Ectodermal cell (in vitro differentiated cells): ENCODE results near the gene ADGRG1.

Experiments
- H3K27ac ChIP-seq: 2 replicates; pipeline ENCODE4 v1.7.0; 2013; ENCODE audit warnings: mild to moderate bottlenecking, low read depth, low read length; ENCODE audit not compliant: insufficient read depth, poor library complexity, severe bottlenecking
- H3K27me3 ChIP-seq: 2 replicates; pipeline ENCODE4 v1.7.0; 2013; ENCODE audit warnings: mild to moderate bottlenecking, low read length; ENCODE audit not compliant: insufficient read depth, control insufficient read depth, poor library complexity, severe bottlenecking
- H3K36me3 ChIP-seq: one replicate; pipeline ENCODE4 v1.7.0; 2013; ENCODE audit warnings: low read length; ENCODE audit not compliant: control insufficient read depth, insufficient read depth
- H3K4me1 ChIP-seq: one replicate; pipeline ENCODE4 v1.7.0; 2013; ENCODE audit warnings: low read length; ENCODE audit not compliant: control insufficient read depth, insufficient read depth
- H3K4me3 ChIP-seq: 2 replicates; pipeline ENCODE4 v1.7.0; 2013; ENCODE audit warnings: low read depth, low read length, control low read depth; ENCODE audit not compliant: insufficient read depth
- H3K9me3 ChIP-seq: 2 replicates; pipeline ENCODE4 v1.7.0; 2013; ENCODE audit warnings: mild to moderate bottlenecking, low read length, moderate library complexity; ENCODE audit not compliant: control insufficient read depth
- WGBS, 2 experiments: methylation state at CpG; one replicate each; pipeline ENCODE4 v1.1.7; 2013; ENCODE audit warnings: missing lambda C conversion rate in 2 of 2; 5-methylcytosine and 5-hydroxymethylcytosine counted together

The ADGRG1 gene

DNA sequence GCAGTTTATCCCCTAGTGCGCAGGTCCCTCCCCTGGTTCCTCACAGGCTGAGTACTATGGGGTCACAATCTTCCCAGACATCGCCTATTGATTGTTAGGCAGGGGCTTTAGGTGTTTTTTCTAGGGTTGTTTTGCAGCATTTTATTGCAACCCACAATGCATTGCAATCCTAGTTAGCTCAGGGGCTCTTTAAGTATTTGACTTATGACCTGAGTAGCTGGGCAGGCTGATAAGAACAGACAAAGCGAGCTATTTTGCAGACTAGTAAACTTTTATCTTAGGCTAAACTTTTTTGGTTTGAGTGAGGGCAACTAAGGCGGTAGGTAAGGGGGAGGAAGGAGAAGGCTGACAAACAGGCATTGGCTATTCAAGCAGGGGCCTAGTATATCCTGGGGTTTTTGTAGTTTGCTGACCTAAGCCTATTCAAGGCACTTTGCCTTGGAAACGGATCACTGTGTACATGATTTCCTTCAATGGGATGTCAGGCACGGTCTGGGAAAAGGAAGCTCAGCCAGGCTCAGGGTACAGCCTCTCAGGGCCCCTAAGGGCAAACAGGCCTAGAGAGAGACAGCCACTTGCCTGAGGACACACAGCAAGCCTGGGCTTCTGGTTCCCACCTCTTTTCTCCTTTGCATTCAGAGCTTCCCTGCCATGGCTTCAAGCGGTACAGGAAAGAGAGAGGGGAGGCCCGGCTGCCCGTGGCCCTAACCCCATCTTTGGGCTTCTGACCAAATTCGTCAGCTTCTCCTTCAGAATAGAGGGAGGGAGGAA, 72.5 kb downstream of the ADGRG1 start:
- 81 to 82% methylated on average over 10 of the region's 10 CpGs for WGBS, 2 experiments
- no peaks in the 10 kb centered on the region for H3K27me3 ChIP-seq
- H3K4me3 ChIP-seq, result no peak overlapping the region
- H3K27ac ChIP-seq, result no peak overlapping the region
- H3K9me3 ChIP-seq, result no peaks in the 10 kb centered on the region
- H3K36me3 ChIP-seq, result no peaks in the 10 kb centered on the region
- H3K4me1 ChIP-seq, result peaks cover 12% of the 10 kb centered on the region

DNA sequence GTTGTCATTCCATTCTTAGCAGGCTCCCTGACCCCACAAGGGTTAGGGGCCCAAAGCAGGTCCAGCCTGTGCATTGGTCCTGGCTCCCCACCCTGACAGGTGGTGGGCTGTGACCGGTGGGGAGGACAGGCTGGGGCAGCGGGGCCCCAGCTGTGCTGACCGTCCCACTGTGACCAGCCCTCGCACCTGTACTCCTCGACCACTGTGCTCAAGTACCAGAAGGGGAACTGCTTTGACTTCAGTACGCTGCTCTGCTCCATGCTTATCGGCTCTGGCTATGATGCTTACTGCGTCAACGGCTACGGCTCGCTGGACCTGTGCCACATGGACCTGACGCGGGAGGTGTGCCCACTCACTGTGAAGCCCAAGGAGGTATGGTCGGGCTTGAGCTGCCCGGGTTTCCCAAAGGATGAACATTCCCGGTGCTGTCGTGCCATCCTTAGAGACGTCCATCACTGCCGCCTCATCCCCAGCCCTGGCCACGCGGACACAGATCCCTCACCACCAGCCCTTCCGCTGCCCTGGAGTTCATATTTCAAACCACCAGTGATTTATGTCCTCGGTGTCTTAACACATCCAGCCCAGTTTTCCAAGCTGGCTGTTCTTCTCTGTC, 73.4 kb downstream of the ADGRG1 start:
- no peak overlapping the region for H3K27ac ChIP-seq

DNA sequence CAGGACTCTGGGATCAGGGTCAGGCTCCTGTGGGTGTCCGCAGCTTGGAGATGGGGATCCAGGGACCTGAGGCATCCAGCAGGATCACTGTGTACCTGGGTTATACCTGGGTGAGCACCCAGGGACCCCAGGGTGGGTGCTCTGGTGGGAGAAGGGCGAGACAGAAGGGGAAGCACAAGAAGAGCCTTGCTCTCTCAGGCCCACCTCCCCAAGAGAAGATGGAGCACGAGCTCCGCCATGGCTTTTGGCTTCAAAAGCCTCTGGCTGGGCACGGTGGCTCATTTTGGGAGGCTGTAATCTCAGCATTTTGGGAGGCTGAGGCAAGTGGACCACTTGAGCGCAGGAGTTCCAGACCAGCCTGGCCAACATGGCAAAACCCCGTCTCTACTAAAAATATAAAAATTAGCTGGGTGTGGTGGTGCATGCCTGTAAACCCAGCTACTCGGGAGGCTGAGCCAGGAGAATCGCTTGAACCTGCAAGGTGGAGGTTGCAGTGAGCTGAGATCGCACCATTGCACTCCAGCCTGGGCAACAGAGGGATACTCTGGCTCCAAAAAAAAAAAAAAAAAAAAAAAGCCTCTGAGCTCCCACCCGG, 75.1 kb downstream of the ADGRG1 start:
- no peaks in the 10 kb centered on the region for H3K36me3 ChIP-seq
- H3K4me1 ChIP-seq, result peaks cover 12% of the 10 kb centered on the region
- 90 to 95% methylated on average over 11 of the region's 11 CpGs for WGBS, 2 experiments
- H3K27ac ChIP-seq, result no peak overlapping the region
- H3K27me3 ChIP-seq, result no peaks in the 10 kb centered on the region
- H3K4me3 ChIP-seq, result no peak overlapping the region
- no peaks in the 10 kb centered on the region for H3K9me3 ChIP-seq

More for the DNA sequence above, 73.4 kb downstream of the ADGRG1 start:
- Histone ChIP-seq H3K36me3 (no peaks in the 10 kb centered on the region), H3K27me3 (no peaks in the 10 kb centered on the region), H3K4me1 (peaks cover 12% of the 10 kb centered on the region), H3K9me3 (no peaks in the 10 kb centered on the region), H3K4me3 (no peak overlapping the region)
- 92% methylated on average over 23 of the region's 23 CpGs for WGBS, 2 experiments

DNA sequence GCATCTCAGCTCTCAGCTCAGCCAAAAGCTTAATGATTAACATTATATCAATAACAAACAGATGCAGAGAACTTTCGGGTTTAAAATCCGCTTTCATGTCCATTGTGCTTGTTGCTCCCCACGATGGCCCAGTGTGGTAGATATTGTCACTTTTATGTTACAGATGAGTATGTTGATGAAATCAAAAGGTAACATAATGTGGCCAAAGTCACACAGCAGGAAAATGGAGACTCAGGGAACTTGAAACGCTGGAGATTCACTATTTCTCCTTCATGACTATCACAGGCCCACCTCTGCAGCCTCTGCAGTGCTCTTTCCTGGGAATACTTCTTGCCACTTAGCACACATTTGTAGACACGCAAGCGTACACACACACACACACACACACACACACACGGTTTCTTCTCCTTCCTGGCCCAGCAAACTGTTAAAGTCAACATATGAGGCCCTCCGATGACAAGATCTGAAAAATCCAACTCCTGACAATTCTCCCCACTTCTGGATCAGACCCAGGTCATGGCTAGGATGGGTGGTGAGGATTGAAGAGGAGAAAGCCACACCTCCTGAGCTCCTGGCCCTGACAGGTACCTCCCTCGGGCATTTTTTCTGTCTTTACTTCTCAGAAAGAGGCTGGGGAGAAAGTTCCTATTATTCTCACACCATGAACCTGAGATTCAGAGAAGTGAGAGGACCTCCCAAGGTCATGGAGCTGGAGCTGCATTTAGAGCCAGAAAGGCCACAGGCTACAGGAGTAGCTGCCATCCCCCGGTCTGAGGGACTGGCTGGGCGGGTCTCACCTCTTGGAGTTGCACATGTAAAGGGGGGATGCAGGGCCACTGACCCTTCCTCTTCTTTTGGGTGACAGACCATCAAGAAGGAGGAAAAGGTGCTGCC, 75.8 kb downstream of the ADGRG1 start:
- no peaks in the 10 kb centered on the region for H3K9me3 ChIP-seq
- H3K27me3 ChIP-seq, result no peaks in the 10 kb centered on the region
- H3K4me3 ChIP-seq, result no peak overlapping the region
- H3K27ac ChIP-seq, result no peak overlapping the region
- WGBS, 2 experiments, result 83 to 85% methylated on average over 10 to 11 of the region's 11 CpGs
- H3K36me3 ChIP-seq, result no peaks in the 10 kb centered on the region
- peaks cover 12% of the 10 kb centered on the region for H3K4me1 ChIP-seq

DNA sequence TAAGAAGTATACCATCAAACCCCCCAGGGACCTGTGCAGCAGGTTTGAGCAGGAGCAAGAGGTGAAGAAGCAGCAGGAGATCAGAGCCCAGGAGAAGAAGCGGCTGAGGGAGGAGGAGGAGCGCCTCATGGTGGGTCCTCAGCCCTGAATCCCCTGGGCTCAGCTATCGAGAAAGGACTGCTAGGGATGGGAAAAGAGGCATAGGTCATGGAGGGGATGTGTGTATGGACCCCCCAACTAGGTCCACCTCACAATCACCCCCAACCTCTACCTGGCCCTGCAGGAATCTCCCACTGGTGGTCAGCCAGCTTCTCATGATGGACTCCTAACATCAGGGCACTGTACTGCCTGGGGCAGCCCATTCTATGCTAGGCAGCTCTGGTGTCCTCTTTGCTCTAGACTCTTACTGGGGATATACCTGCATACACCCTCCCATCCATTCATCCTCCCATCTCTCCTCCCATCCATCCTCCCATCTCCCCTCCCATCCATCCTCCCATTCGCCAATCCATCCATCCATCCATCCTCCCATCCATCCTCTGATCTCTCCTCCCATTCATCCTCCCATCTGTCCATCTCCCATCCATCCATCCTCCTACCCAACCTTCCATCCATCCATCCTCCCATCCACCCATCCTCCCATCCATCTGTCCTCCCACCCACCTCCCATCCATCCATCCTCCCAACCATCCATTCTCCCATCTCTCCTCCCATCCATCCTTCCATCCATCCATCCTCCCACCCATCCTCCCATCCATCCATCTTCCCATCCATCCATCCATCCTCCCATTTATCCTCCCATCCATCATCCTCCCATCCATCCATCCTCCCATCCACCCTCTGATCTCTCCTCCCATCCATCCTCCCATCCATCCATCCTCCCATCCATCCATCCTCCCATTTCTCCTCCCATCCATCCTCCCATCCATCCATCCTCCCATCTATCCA, 76.7 kb downstream of the ADGRG1 start:
- Histone ChIP-seq H3K4me3 (no peak overlapping the region), H3K9me3 (no peaks in the 10 kb centered on the region), H3K27me3 (no peaks in the 10 kb centered on the region), H3K36me3 (no peaks in the 10 kb centered on the region), H3K4me1 (peaks cover 12% of the 10 kb centered on the region), H3K27ac (no peak overlapping the region)
- 88 to 94% methylated on average over 4 of the region's 4 CpGs for WGBS, 2 experiments

DNA sequence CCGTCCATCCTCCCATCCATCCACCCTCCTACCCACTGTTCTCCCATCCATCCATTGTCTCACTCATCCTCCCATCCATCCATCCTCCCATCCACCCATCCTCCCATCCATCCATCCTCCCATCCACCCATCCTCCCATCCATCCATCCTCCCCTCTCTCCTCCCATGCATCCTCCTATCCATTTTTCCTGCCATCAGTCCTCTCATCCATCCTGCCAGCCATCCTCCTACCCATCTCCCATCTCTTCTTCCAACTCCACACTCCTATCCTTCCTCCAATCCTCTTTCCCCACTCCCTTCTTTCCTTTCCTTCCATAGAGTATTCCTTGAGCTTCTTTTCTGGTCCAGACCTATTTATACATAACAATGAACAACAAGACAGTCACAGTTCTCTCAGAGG, 78.3 kb downstream of the ADGRG1 start:
- Histone ChIP-seq H3K36me3 (no peaks in the 10 kb centered on the region), H3K4me3 (no peak overlapping the region), H3K27ac (no peak overlapping the region), H3K4me1 (no peaks in the 10 kb centered on the region), H3K9me3 (no peaks in the 10 kb centered on the region), H3K27me3 (no peaks in the 10 kb centered on the region)
- 81 to 86% methylated on average over 1 of the region's 1 CpG for WGBS, 2 experiments

DNA sequence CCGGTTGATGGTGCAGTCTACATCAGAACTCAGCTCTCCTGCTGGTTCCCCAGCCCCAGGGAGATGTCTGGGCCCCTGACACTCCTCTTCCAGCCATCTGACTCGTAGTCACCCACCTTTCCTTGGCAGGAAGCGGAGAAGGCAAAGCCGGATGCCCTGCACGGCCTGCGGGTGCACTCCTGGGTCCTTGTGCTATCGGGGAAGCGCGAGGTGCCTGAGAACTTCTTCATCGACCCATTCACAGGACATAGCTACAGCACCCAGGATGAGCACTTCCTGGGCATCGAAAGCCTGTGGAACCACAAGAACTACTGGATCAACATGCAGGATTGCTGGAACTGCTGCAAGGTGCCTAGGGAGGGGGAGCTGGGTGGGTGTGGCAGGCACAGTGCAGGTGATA, 78.9 kb downstream of the ADGRG1 start:
- Histone ChIP-seq H3K9me3 (no peaks in the 10 kb centered on the region), H3K36me3 (no peaks in the 10 kb centered on the region), H3K4me3 (no peak overlapping the region), H3K27me3 (no peaks in the 10 kb centered on the region), H3K27ac (no peak overlapping the region), H3K4me1 (no peaks in the 10 kb centered on the region)
- WGBS, 2 experiments, result 88 to 89% methylated on average over 11 of the region's 11 CpGs

DNA sequence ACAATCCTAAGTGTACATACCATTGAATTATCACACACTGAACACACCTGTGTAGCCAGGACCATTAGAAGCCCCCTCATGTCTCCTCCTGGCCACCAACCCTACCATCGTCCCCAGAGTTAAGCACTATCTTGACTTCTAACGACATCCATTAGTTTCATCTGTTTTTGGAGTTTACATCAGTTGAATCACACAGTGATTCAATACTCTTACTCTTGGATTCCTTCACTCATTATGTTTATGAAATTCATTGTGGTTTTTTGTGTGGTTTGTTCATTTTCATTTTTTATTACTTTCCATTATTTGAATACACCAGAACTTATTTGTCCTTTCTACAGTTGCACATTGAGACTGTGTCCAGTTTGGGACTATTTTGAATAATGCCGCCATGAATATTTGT, 79.7 kb downstream of the ADGRG1 start:
- WGBS, 2 experiments, result 91 to 99% methylated on average over 2 to 3 of the region's 3 CpGs
- Histone ChIP-seq H3K27me3 (no peaks in the 10 kb centered on the region), H3K4me1 (no peaks in the 10 kb centered on the region), H3K27ac (no peak overlapping the region), H3K4me3 (no peak overlapping the region), H3K9me3 (no peaks in the 10 kb centered on the region), H3K36me3 (no peaks in the 10 kb centered on the region)

DNA sequence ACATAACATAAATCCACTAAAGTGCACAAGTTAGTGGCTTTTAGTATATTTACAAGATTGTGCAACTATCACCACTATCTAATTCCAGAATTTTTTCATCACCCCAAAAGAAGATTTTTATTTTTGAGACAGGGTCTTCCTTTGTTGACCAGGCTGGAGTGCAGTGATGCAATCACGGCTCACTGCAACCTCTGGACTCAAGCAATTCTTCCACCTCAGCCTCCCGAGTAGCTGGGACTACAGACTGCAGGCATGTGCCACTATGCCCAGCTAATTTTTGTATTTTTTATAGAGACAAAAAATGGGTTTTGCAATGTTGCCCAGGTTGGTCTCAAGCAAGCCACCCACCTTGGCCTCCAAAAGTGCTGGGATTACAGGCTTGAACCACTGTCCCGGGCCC, 81.2 kb downstream of the ADGRG1 start:
- 90 to 94% methylated on average over 3 of the region's 3 CpGs for WGBS, 2 experiments

More for the DNA sequence above, 81.2 kb downstream of the ADGRG1 start:
- Histone ChIP-seq H3K27ac (no peak overlapping the region), H3K36me3 (no peaks in the 10 kb centered on the region), H3K9me3 (no peaks in the 10 kb centered on the region), H3K4me1 (no peaks in the 10 kb centered on the region), H3K4me3 (no peak overlapping the region), H3K27me3 (no peaks in the 10 kb centered on the region)
